ENCODE measurements around the gene RPS6KC1. TPM values are rescaled to one million over a fixed set of nuclear protein-coding genes. Genes with fewer than 3 reads are reported as not detected.

The RPS6KC1 gene
- polyA plus RNA-seq, 1 donor (not counting 4 experiments of a cell fraction or from before 2014, with no cell fraction given) = 13.0 TPM

GRCh38 chr1:213127074-213127473, 76.0 kb downstream of the RPS6KC1 start:
- H3K4me3 ChIP-seq (ENCODE audit: control insufficient read depth in 2 of 3, extremely low read depth in 1 of 3, insufficient read depth in 2 of 3, low read depth in 1 of 3, low read length in 3 of 3) = no peak overlapping the region
- TF ChIP-seq EZH2 (IDR thresholded peaks at IDR 0.05; ENCODE audit: low read length) = no peak
- TF ChIP-seq CTCF (optimal IDR thresholded peaks at IDR 0.05 in 1 of 3, IDR thresholded peaks at IDR 0.05 in 1 of 3, conservative IDR thresholded peaks at IDR 0.05 in 1 of 3; ENCODE audit: extremely low read depth in 1 of 3, insufficient read depth in 2 of 3, low read length in 3 of 3) = no peak
- no peak overlapping the region for H2AFZ ChIP-seq (ENCODE audit: control insufficient read depth, low read length)
- H3K4me1 ChIP-seq (ENCODE audit: control insufficient read depth, extremely low read depth, insufficient read depth, low read length) = peaks cover 19% of the 10 kb centered on the region
- H3K27ac ChIP-seq (ENCODE audit: control insufficient read depth, insufficient read depth, low read length) = no peak overlapping the region
- H3K4me2 ChIP-seq (ENCODE audit: control insufficient read depth, extremely low read depth, insufficient read depth, low read depth, low read length) = no peak overlapping the region
- no peaks in the 10 kb centered on the region for H3K9me1 ChIP-seq (ENCODE audit: control insufficient read depth, extremely low read depth, insufficient read depth, low read length)
- no peak for DNase-seq (ENCODE audit: low read depth, low spot score)
- no peak for FAIRE-seq
- no peaks in the 10 kb centered on the region for H3K9me3 ChIP-seq (ENCODE audit: control insufficient read depth, low read depth, low read length)
- H3K79me2 ChIP-seq (ENCODE audit: control insufficient read depth, insufficient read depth, low read length) = peaks cover 2% of the 10 kb centered on the region
- H3K36me3 ChIP-seq (ENCODE audit: control insufficient read depth in 2 of 2, extremely low read depth in 1 of 2, insufficient read depth in 2 of 2, low read length in 2 of 2) = no peaks in the 10 kb centered on the region
- H4K20me1 ChIP-seq (ENCODE audit: control insufficient read depth, extremely low read depth, insufficient read depth, low read length) = no peaks in the 10 kb centered on the region
- dilution Hi-C loops (cut with MboI; ENCODE audit: extremely low pct_ligation_motif_present, low sequenced_read_pairs) = no loop called here
- H3K9ac ChIP-seq (ENCODE audit: control insufficient read depth, extremely low read depth, insufficient read depth, low read length) = no peak overlapping the region
- H3K27me3 ChIP-seq (ENCODE audit: control insufficient read depth, extremely low read depth, insufficient read depth, low read length) = no peaks in the 10 kb centered on the region

GRCh38 chr1:213131851-213132655, 81.0 kb downstream of the RPS6KC1 start:
- DNase-seq (ENCODE audit: low read depth, low spot score) = no peak
- no peak overlapping the region for H2AFZ ChIP-seq (ENCODE audit: control insufficient read depth, low read length)
- H3K27me3 ChIP-seq (ENCODE audit: control insufficient read depth, extremely low read depth, insufficient read depth, low read length) = no peaks in the 10 kb centered on the region
- H4K20me1 ChIP-seq (ENCODE audit: control insufficient read depth, extremely low read depth, insufficient read depth, low read length) = no peaks in the 10 kb centered on the region
- no peak overlapping the region for H3K4me2 ChIP-seq (ENCODE audit: control insufficient read depth, extremely low read depth, insufficient read depth, low read depth, low read length)
- no peak for TF ChIP-seq EZH2 (IDR thresholded peaks at IDR 0.05; ENCODE audit: low read length)
- TF ChIP-seq CTCF (optimal IDR thresholded peaks at IDR 0.05 in 1 of 3, IDR thresholded peaks at IDR 0.05 in 1 of 3, conservative IDR thresholded peaks at IDR 0.05 in 1 of 3; ENCODE audit: extremely low read depth in 1 of 3, insufficient read depth in 2 of 3, low read length in 3 of 3) = no peak
- H3K79me2 ChIP-seq (ENCODE audit: control insufficient read depth, insufficient read depth, low read length) = no peaks in the 10 kb centered on the region
- no peaks in the 10 kb centered on the region for H3K9me1 ChIP-seq (ENCODE audit: control insufficient read depth, extremely low read depth, insufficient read depth, low read length)
- peaks cover 2% of the 10 kb centered on the region for H3K4me1 ChIP-seq (ENCODE audit: control insufficient read depth, extremely low read depth, insufficient read depth, low read length)
- H3K36me3 ChIP-seq (ENCODE audit: control insufficient read depth in 2 of 2, extremely low read depth in 1 of 2, insufficient read depth in 2 of 2, low read length in 2 of 2) = no peaks in the 10 kb centered on the region
- FAIRE-seq = no peak
- dilution Hi-C loops (cut with MboI; ENCODE audit: extremely low pct_ligation_motif_present, low sequenced_read_pairs) = no loop called here
- no peak overlapping the region for H3K9ac ChIP-seq (ENCODE audit: control insufficient read depth, extremely low read depth, insufficient read depth, low read length)
- no peaks in the 10 kb centered on the region for H3K9me3 ChIP-seq (ENCODE audit: control insufficient read depth, low read depth, low read length)
- H3K27ac ChIP-seq (ENCODE audit: control insufficient read depth, insufficient read depth, low read length) = no peak overlapping the region
- no peak overlapping the region for H3K4me3 ChIP-seq (ENCODE audit: control insufficient read depth in 2 of 3, extremely low read depth in 1 of 3, insufficient read depth in 2 of 3, low read depth in 1 of 3, low read length in 3 of 3)

Data from keratinocyte (primary cell).